GM15510 (cell line): Measurements from ENCODE around the gene CAMK2D.

Experiments used
- POLR2A ChIP-seq: IDR thresholded peaks from 3 replicates; pipeline ENCODE4 v1.6.1; 2011; ENCODE audit warnings: borderline replicate concordance; ENCODE audit not compliant: insufficient read length; ENCODE audit errors: extremely low read depth

Gene CAMK2D

DNA sequence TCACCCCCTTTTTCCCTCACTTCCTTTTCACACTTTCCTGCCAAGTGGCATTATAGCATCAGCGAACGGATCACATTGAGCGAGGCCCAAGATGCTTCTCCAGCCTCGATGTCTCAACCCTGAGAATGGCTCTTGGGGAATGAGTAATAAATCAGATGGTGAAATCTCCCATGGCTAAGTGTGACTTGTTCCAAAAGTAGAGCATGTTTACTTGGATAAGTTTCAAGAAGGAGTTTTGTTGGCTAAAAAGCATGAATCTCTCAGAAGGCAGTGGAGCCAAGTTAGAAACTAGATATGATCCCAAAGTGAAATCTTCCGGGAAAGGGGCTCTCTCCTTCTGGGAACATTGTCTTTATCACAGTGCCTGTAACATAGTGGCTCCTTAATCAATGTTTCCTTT lies 316.3 kb downstream of the CAMK2D start:
- no peak for TF ChIP-seq POLR2A

GRCh38 chr4:113444386-113444785 lies 317.2 kb downstream of the CAMK2D start:
- TF ChIP-seq POLR2A: no peak

DNA sequence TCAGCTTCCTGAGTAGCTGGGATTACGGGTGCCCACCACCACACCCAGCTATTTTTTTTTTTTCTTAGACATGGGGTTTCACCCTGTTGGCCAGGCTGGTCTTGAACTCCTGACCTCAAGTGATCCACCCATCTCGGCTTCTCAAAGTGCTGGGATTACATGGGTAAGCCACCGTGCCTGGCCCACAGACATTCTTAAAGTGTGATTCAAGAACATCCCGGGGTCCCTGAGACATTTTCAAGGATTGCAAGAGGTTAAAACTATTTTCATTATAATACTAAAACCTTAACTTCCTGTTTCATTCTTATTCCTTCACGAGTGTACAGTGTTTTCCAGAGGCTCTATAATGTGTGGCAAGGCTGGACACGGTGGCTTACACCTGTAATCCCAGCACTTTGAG lies 318.7 kb downstream of the CAMK2D start:
- no peak for TF ChIP-seq POLR2A

- no peak for TF ChIP-seq POLR2A
Observed at GRCh38 chr4:113440371-113440770, 321.2 kb downstream of the CAMK2D start.

GRCh38 chr4:113438596-113438995 lies 322.9 kb downstream of the CAMK2D start:
- TF ChIP-seq POLR2A: no peak

DNA sequence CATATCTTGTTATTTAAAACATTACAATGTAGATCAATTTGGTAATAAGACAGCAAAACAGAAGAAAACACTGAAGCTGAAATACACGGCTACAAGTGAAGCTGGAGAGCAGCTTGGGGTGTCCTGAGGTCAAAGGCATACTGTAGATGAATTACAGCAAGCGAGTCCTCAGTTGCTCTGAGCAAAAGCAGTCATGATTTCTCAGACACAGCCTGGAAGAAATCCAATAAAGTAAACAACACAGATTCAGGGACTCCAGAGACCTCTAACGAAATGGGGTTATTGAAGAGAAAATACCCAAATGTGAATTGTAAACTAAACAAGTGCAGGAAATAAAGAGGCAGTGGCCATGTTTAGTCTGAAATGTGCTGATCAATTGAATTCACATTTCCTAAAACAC lies 324.4 kb downstream of the CAMK2D start:
- no peak for TF ChIP-seq POLR2A

DNA sequence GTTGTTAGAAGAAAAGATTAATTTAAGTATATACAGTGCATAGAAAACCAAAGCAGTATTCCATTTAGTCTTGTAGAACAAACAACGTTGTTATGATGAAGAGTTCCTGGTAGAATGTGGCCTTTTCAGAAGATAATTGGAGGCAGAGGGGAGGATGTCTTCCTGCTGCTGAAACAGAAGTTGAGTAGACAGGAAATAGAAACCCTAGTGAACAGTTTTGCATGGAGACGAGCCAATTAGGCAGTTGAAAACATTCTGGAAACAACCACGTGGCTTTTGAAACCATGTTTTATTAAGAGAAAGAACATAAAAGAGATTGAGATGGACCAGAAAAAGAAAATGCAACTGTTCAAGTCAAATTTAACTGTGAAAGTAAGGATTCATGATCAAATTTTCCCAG lies 325.2 kb downstream of the CAMK2D start:
- no peak for TF ChIP-seq POLR2A

- no peak for TF ChIP-seq POLR2A
Observed at GRCh38 chr4:113435893-113436292, 325.6 kb downstream of the CAMK2D start.

DNA sequence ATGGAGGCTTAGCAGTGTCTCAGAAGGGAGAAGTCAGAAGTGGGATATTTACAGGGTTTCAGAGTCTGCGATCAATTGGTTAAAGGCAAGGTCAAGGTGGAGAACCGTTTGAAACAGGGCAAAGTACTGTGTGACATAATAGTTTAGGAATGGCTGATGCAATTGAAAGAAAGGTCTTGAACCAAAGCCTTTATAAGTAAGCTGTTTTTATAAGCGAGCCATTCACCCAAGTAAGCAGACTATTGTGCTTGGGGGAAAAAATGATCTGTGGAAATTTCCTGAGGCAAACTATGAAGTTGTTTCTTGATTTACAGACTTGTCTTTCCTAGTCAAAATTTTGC lies 327.3 kb downstream of the CAMK2D start:
- TF ChIP-seq POLR2A: no peak

GRCh38 chr4:113433536-113434246 lies 327.8 kb downstream of the CAMK2D start:
- no peak for TF ChIP-seq POLR2A

GRCh38 chr4:113433116-113433515 lies 328.4 kb downstream of the CAMK2D start:
- no peak for TF ChIP-seq POLR2A

DNA sequence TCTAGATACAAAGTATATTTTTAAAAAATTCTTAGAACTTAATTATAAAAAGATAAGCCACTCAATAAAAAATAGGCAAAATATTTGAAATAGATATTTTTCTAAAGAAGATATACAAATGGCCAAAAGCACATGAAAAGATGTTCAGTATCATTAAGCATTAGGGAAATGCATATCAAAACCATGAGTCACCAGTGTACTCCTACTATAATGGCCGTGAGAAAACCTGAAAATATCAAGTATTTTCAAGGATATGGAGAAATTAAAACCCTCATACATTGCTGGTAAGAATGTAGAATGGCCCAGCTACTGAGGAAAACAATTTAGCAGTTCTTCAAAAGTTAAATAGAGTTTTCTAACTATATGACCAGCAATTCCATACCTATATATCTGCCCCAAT lies 337.9 kb downstream of the CAMK2D start:
- TF ChIP-seq POLR2A: no peak

- TF ChIP-seq POLR2A: no peak
Observed at GRCh38 chr4:113420938-113421337, 340.6 kb downstream of the CAMK2D start.

GRCh38 chr4:113419631-113420030 lies 341.9 kb downstream of the CAMK2D start:
- no peak for TF ChIP-seq POLR2A

DNA sequence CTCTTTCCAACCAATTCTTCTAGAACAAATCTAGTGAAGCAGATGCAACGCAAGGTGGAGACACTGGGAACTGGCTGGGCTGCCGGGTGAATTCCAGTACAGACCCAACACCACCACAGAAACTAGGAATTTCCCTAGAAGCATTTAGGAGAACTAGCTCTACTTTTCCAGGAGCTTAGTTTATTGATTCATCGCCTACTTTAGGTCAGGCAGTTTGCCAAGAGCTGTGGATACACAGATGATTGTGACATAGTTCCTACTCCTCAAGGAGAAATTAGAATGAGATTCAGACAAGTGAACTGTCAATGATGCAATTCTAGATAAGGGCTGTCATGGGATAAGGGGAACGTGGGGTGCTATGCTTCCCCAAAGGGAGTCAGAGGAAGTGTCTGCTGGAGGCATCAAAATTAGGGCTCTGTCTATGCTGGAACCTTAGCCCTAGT lies 350.0 kb downstream of the CAMK2D start:
- no peak for TF ChIP-seq POLR2A

GRCh38 chr4:113410686-113411085 lies 350.9 kb downstream of the CAMK2D start:
- TF ChIP-seq POLR2A: no peak

DNA sequence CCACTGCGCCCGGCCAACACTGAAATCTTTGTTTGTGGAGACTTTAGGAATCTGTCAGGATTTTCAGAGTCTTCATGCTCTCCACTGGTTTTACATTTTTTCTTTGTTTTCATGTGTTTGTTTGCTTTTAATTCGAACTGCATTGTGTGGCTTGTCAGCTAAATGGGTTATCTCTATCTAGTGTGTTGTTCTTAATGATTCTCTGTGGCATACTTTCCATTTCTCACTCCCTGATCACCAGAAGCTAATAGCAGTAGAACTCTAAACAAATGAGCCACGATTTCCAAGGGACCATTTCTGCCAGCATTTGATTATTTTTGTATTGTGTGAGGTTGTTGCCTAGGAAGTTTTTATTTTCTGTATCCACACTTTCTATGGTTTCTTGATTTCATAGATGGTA lies 352.4 kb downstream of the CAMK2D start:
- no peak for TF ChIP-seq POLR2A
